ENCODE data around the gene MCAT. TPM values are rescaled to one million over a fixed set of nuclear protein-coding genes. Genes with fewer than 3 reads are reported as not detected.

The MCAT gene
- total RNA-seq, 3 donors from 2014 or later, result 18.6 to 31.1 (median 26.2) TPM

DNA sequence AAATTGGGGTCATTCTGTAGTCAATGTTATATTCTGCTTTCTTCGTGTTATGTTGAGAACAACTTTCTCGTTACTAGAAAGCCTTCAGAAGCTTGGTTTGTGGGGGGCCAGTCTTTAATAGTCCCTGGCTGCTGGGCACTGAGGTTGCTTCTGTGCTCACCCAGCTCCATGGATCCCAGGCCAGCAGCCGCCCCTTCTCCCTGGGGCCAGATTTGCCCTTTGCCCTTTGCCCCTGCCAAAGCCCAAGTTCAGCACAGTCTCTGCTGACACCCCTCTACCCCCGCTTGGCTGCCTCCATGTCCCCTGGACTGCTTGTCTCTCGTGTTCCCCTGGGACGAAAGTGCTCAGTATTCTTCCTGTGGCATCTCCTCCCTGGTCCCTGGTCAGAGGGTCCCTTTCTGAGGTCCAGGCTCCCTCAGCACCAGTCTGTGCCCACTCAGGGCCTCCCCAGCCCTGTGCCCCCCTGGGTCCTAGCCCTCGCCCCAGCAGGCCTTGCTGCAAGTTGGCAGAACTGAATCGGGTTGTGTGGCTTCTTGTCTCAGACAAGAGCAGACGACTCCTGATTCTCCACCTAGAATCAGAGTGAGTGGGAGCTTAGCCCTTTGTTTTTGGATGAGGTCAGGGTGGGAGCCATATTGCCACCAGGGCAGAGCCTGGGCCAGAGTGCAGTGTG, 14.8 kb upstream of the MCAT start:
- Histone ChIP-seq H3K27me3 (no peaks in the 10 kb centered on the region), H3K9me3 (no peaks in the 10 kb centered on the region), H3K4me3 (no peak overlapping the region), H3K36me3 (no peaks in the 10 kb centered on the region), H3K27ac (no peak overlapping the region), H3K4me1 (no peaks in the 10 kb centered on the region)
- TF ChIP-seq, protein P1, sequence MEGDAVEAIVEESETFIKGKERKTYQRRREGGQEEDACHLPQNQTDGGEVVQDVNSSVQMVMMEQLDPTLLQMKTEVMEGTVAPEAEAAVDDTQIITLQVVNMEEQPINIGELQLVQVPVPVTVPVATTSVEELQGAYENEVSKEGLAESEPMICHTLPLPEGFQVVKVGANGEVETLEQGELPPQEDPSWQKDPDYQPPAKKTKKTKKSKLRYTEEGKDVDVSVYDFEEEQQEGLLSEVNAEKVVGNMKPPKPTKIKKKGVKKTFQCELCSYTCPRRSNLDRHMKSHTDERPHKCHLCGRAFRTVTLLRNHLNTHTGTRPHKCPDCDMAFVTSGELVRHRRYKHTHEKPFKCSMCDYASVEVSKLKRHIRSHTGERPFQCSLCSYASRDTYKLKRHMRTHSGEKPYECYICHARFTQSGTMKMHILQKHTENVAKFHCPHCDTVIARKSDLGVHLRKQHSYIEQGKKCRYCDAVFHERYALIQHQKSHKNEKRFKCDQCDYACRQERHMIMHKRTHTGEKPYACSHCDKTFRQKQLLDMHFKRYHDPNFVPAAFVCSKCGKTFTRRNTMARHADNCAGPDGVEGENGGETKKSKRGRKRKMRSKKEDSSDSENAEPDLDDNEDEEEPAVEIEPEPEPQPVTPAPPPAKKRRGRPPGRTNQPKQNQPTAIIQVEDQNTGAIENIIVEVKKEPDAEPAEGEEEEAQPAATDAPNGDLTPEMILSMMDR (IDR thresholded peaks at IDR 0.05), result no peak
- TF ChIP-seq POLR2A (IDR thresholded peaks at IDR 0.05), result no peak
- no peak for TF ChIP-seq POLR2AphosphoS5 (IDR thresholded peaks at IDR 0.05)
- intact Hi-C loops (cut with DNase I; ENCODE audit: low total_unique reads), result loop anchor here (10.0 kb wide), 1 partner anchor 1207 kb away; no protein-coding TSS in a partner anchor
- no peak for DNase-seq (ENCODE audit: low spot score in 2 of 2)

DNA sequence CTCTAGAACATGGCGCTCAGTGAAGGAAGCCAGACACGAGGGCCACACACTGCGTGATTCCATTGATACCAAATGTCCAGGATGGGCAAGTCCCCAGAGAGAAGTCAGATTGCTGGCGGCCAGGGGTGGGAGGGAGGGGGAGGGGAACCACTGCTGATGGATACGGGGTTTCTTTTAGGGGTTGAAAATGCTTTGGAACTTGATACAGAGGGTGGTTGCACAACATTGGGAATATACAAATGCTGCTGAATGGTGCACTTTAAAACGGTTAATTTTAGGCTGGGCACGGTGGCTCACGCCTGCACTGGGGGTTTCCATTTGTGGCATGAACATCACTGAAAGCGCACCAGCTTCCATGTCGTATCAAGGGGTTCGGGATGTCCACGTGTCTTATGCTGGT, 13.2 kb upstream of the MCAT start:
- no peak for TF ChIP-seq POLR2AphosphoS5 (IDR thresholded peaks at IDR 0.05)
- TF ChIP-seq POLR2A (IDR thresholded peaks at IDR 0.05), result no peak
- TF ChIP-seq, protein P1 (IDR thresholded peaks at IDR 0.05), result no peak

DNA sequence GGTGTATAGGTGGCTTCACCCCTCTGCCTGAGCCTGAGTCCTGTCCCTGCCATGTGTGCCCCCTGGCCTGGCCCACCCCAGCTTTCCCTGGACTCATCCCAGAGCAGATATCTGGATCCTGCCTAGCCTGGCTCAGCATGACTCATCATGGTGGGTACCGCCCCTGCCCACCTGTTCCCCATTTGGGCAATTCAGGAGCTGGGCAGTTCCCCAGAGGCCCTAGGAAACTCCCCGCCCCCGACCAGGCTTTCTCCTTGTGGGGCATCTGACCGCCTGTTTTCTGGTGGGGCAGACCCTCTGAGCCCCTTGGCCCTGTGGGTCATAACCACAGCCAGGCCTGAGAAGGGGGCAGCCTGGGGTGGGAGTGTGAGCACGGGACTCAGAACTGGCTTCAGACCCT, 12.6 kb upstream of the MCAT start:
- Histone ChIP-seq H3K27ac (no peak overlapping the region), H3K36me3 (no peaks in the 10 kb centered on the region), H3K9me3 (no peaks in the 10 kb centered on the region), H3K27me3 (no peaks in the 10 kb centered on the region), H3K4me1 (no peaks in the 10 kb centered on the region), H3K4me3 (no peak overlapping the region)
- TF ChIP-seq POLR2AphosphoS5 (IDR thresholded peaks at IDR 0.05) (no peak), POLR2A (IDR thresholded peaks at IDR 0.05) (no peak)
- TF ChIP-seq, protein P1 (IDR thresholded peaks at IDR 0.05), result no peak
- intact Hi-C loops (cut with DNase I; ENCODE audit: low total_unique reads), result loop anchor here (10.0 kb wide), 1 partner anchor 1209 kb away; no protein-coding TSS in a partner anchor
- DNase-seq (ENCODE audit: low spot score in 2 of 2), result no peak

More for the DNA sequence above, 13.2 kb upstream of the MCAT start:
- no peak for DNase-seq (ENCODE audit: low spot score in 2 of 2)
- Histone ChIP-seq H3K27ac (no peak overlapping the region), H3K27me3 (no peaks in the 10 kb centered on the region), H3K4me1 (no peaks in the 10 kb centered on the region), H3K36me3 (no peaks in the 10 kb centered on the region), H3K9me3 (no peaks in the 10 kb centered on the region), H3K4me3 (no peak overlapping the region)
- intact Hi-C loops (cut with DNase I; ENCODE audit: low total_unique reads), result loop anchor here (10.0 kb wide), 1 partner anchor 1208 kb away; no protein-coding TSS in a partner anchor

DNA sequence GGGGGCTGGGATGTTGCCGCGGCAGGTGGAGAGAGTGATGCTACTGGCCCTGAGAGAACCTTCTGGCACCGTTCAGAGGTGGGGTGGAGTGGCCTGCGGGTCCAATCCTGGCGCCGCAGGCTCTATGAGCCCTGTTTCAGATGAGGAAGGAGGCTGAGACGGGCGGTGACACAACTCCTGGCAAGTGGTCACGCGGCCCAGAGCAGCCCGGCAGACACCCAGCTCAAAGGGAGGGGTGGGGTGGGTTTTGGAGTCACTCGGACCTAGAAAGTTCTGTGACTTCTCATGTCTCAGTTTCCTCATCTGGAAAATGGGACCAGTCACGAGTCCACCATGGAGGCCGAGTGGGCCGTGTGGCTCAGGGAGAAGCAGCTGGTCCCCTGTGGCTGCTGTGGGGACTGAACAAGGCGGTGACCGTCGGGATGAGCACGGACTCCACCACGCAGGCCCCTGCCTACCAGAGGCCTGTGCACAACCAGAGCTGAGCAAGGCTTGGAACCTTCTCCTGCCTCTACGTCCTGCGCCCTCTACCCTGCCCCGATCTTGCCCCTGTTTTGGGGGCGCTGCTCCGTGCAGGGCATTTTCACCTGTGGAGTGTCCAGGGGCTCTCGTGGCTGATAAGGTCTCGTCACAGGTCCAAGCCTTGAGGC, 11.8 kb upstream of the MCAT start:
- Histone ChIP-seq H3K27me3 (no peaks in the 10 kb centered on the region), H3K4me3 (no peak overlapping the region), H3K4me1 (no peaks in the 10 kb centered on the region), H3K27ac (no peak overlapping the region), H3K9me3 (no peaks in the 10 kb centered on the region), H3K36me3 (no peaks in the 10 kb centered on the region)
- no peak for DNase-seq (ENCODE audit: low spot score in 2 of 2)
- intact Hi-C loops (cut with DNase I; ENCODE audit: low total_unique reads), result loop anchor here (10.0 kb wide), 1 partner anchor 1210 kb away; no protein-coding TSS in a partner anchor
- TF ChIP-seq POLR2AphosphoS5 (IDR thresholded peaks at IDR 0.05) (no peak), POLR2A (IDR thresholded peaks at IDR 0.05) (no peak)
- TF ChIP-seq, protein P1 (IDR thresholded peaks at IDR 0.05), result no peak

DNA sequence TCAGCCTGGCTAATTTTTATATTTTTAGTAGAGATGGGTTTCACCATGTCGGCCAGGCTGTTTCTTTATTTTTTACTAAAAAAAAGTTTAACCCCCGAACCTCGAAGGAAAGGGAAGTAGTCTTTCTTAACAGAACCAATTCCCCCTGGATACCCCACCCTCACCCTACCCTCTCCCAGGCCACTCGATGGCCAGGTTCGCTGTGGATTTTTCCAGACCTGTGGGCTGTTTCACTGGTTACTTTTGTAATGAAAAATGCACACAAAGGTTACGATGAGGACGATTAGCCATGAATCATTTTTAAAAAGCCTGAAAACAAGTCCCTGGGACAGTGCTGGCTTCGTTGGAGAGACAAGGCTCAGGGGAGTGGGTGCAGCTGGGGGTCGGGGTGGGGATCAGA, 10.7 kb upstream of the MCAT start:
- Histone ChIP-seq H3K4me3 (no peak overlapping the region), H3K9me3 (no peaks in the 10 kb centered on the region), H3K4me1 (no peaks in the 10 kb centered on the region), H3K27ac (peak overlapping the region in 1 of 2 donors; percentile 38), H3K27me3 (no peaks in the 10 kb centered on the region), H3K36me3 (no peaks in the 10 kb centered on the region)
- intact Hi-C loops (cut with DNase I; ENCODE audit: low total_unique reads), result loop anchor here (10.0 kb wide), 1 partner anchor 1211 kb away; no protein-coding TSS in a partner anchor
- no peak for DNase-seq (ENCODE audit: low spot score in 2 of 2)
- TF ChIP-seq, protein P1 (IDR thresholded peaks at IDR 0.05), result no peak
- TF ChIP-seq POLR2AphosphoS5 (IDR thresholded peaks at IDR 0.05) (no peak), POLR2A (IDR thresholded peaks at IDR 0.05) (no peak)

All from breast epithelium (tissue), 4 donors.